Kidney epithelial cell (primary cell): ENCODE measurements around the gene PRKG1. TPM values are rescaled to one million over a fixed set of nuclear protein-coding genes. Genes with fewer than 3 reads are reported as not detected.
A peak's percentile ranks its signal among the peaks of the same experiment; 100 is the strongest.

Source experiments
- DNase-seq: peaks from one replicate; pipeline ENCODE4 v3.0.0-alpha.2; 2010; ENCODE audit warnings: low read depth
- H3K27me3 ChIP-seq: 2 replicates; pipeline ENCODE4 v1.6.0; 2011; ENCODE audit warnings: low read length; ENCODE audit not compliant: control insufficient read depth, insufficient read depth
- H3K36me3 ChIP-seq: 2 replicates; pipeline ENCODE4 v1.5.1; 2011; ENCODE audit warnings: low read length; ENCODE audit not compliant: control insufficient read depth, insufficient read depth
- H3K4me3 ChIP-seq: 2 replicates; pipeline ENCODE4 v1.5.1; 2011; ENCODE audit warnings: low read depth, mild to moderate bottlenecking, control low read depth, low read length
- CTCF ChIP-seq: IDR thresholded peaks from 2 replicates; pipeline ENCODE4 v1.5.1; 2011; ENCODE audit warnings: mild to moderate bottlenecking, moderate library complexity, low read length, control low read depth, inconsistent platforms; ENCODE audit not compliant: insufficient read depth, poor library complexity, severe bottlenecking
- total RNA-seq: library from RNA; depleted of rRNA; stranded (reverse); fragments of >200 nt; gene quantifications from 2 replicates; pipeline ENCODE4 v1.2.3, GENCODE V29; 2015

Gene PRKG1
- total RNA-seq, 1 donor from 2014 or later, result 1.3 TPM

- H3K27me3 ChIP-seq, result no peaks in the 10 kb centered on the region
- TF ChIP-seq CTCF, result no peak
- H3K4me3 ChIP-seq, result no peak overlapping the region
- H3K36me3 ChIP-seq, result no peaks in the 10 kb centered on the region
- DNase-seq, result no peak
Measured at GRCh38 chr10:52129410-52130178, 1055.3 kb downstream of the PRKG1 start.

GRCh38 chr10:52135101-52135500 lies 1060.8 kb downstream of the PRKG1 start:
- DNase-seq, result no peak

GRCh38 chr10:52136921-52137320 lies 1062.6 kb downstream of the PRKG1 start:
- Histone ChIP-seq H3K36me3 (no peaks in the 10 kb centered on the region), H3K27me3 (no peaks in the 10 kb centered on the region), H3K4me3 (no peak overlapping the region)
- DNase-seq, result no peak
- TF ChIP-seq CTCF, result no peak

More at GRCh38 chr10:52135101-52135500, 1060.8 kb downstream of the PRKG1 start:
- no peak for TF ChIP-seq CTCF
- Histone ChIP-seq H3K36me3 (no peaks in the 10 kb centered on the region), H3K27me3 (no peaks in the 10 kb centered on the region), H3K4me3 (no peak overlapping the region)

- no peaks in the 10 kb centered on the region for H3K27me3 ChIP-seq
- no peak for DNase-seq
- no peak for TF ChIP-seq CTCF
- H3K36me3 ChIP-seq, result no peaks in the 10 kb centered on the region
- no peak overlapping the region for H3K4me3 ChIP-seq
Measured at GRCh38 chr10:52143338-52143737, 1069.1 kb downstream of the PRKG1 start.

- no peaks in the 10 kb centered on the region for H3K36me3 ChIP-seq
- no peak overlapping the region for H3K4me3 ChIP-seq
- no peak for TF ChIP-seq CTCF
- no peaks in the 10 kb centered on the region for H3K27me3 ChIP-seq
- DNase-seq, result no peak
Measured at GRCh38 chr10:52145636-52146035, 1071.3 kb downstream of the PRKG1 start.

GRCh38 chr10:52146766-52147165 lies 1072.5 kb downstream of the PRKG1 start:
- DNase-seq, result peak; percentile 63
- no peak overlapping the region for H3K4me3 ChIP-seq
- TF ChIP-seq CTCF, result no peak
- no peaks in the 10 kb centered on the region for H3K27me3 ChIP-seq
- H3K36me3 ChIP-seq, result no peaks in the 10 kb centered on the region
